K562 (cell line): ENCODE results near the gene ZNF236. TPM values are rescaled to one million over a fixed set of nuclear protein-coding genes. Genes with fewer than 3 reads are reported as not detected.

Experiments
- ATAC-seq: fragments of 200-7000 bp; cut with Tn5 transposase; 3 replicates; pipeline ENCODE4 v1.9.1; 2020; ENCODE audit warnings: moderate library complexity
- BruUV-seq: library from RNA; stranded (reverse); fragments of 400-500 nt; replicated peaks from 2 replicates; lab custom pipeline; 2021; lab: Mats Ljungman, UMichigan
- CTCF ChIA-PET: fragments of 300-600 bp; formaldehyde crosslinking; extraction: SDS; loops from one replicate; lab custom pipeline; 2021; ENCODE audit warnings: low intra/inter-chr PET ratio; lab: Yijun Ruan, JAX
- POLR2A ChIA-PET: fragments of 300-600, 350-650 bp; sonication (Branson Sonifier 250); formaldehyde crosslinking; extraction: SDS; loops from one replicate; lab custom pipeline; 2021; ENCODE audit warnings: antibody characterized with exemption, inconsistent platforms; lab: Yijun Ruan, JAX
- DNase-seq, 4 experiments: peaks; one replicate each; pipeline versions ENCODE4 v3.0.0 to v3.0.0-alpha.2; 2011 to 2018; ENCODE audit warnings: low spot score in 3 of 4, mixed read lengths in 3 of 4; ENCODE audit errors: extremely low read depth in 1 of 4
- FAIRE-seq: peaks from 2 replicates; lab custom pipeline; 2011; peaks lifted over from hg19 to GRCh38; lab: Jason Lieb, UNC
- H2AFZ ChIP-seq: 2 replicates; pipeline ENCODE4 v1.6.0; 2011; ENCODE audit warnings: low read depth, low read length, control low read depth, inconsistent platforms
- H3K27ac ChIP-seq: fragments of 200-600 bp; 3 replicates; pipeline ENCODE4 v1.8.0; 2011; ENCODE audit warnings: low read depth, mild to moderate bottlenecking, control low read depth, inconsistent platforms, low read length, moderate library complexity, mixed read lengths; ENCODE audit errors: extremely low read depth
- H3K27me3 ChIP-seq, 2 experiments: fragments of 300-600 bp in 1 of 2; 2 replicates in 1 of 2; 3 replicates in 1 of 2; pipeline versions ENCODE4 v1.6.0 to v1.8.0; 2011; ENCODE audit warnings: inconsistent platforms in 2 of 2, low read length in 2 of 2, mild to moderate bottlenecking in 1 of 2, mixed read lengths in 1 of 2, moderate library complexity in 1 of 2; ENCODE audit not compliant: control insufficient read depth in 2 of 2, insufficient read depth in 2 of 2
- H3K36me3 ChIP-seq: fragments of 300-600 bp; 3 replicates; pipeline ENCODE4 v1.8.0; 2011; ENCODE audit warnings: mild to moderate bottlenecking, low read length, inconsistent platforms; ENCODE audit not compliant: control insufficient read depth, insufficient read depth
- H3K4me1 ChIP-seq, 2 experiments: fragments of 200-600 bp in 1 of 2; replicated peaks in 1 of 2; 2 replicates in 1 of 2; 3 replicates in 1 of 2; pipeline versions ENCODE4 v1.5.1 to v1.8.0; 2011; ENCODE audit warnings: inconsistent platforms in 2 of 2, low read length in 2 of 2, mild to moderate bottlenecking in 1 of 2, mixed read lengths in 1 of 2, moderate library complexity in 1 of 2; ENCODE audit not compliant: control insufficient read depth in 2 of 2, insufficient read depth in 2 of 2
- H3K4me2 ChIP-seq: 2 replicates; pipeline ENCODE4 v1.6.1; 2011; ENCODE audit warnings: low read length, control low read depth, inconsistent platforms, mixed read lengths; ENCODE audit not compliant: insufficient read depth
- H3K4me3 ChIP-seq: fragments of 200-600 bp; sonication (generic), shearing (Covaris generic); 2 replicates; pipeline ENCODE4 v1.5.1; 2016; ENCODE audit warnings: control low read depth, inconsistent platforms
- H3K79me2 ChIP-seq: fragments of 200-600 bp; 3 replicates; pipeline ENCODE4 v1.8.0; 2011; ENCODE audit warnings: low read length, inconsistent platforms; ENCODE audit not compliant: control insufficient read depth, insufficient read depth
- H3K9ac ChIP-seq, 2 experiments: 2 replicates each; pipeline versions ENCODE4 v1.6.0 to v1.6.1; 2011; ENCODE audit warnings: low read depth in 2 of 2, low read length in 2 of 2, control low read depth in 1 of 2, inconsistent platforms in 1 of 2, mild to moderate bottlenecking in 1 of 2, mixed read lengths in 1 of 2; ENCODE audit not compliant: insufficient read depth in 1 of 2
- H3K9me1 ChIP-seq: one replicate; pipeline ENCODE4 v1.6.0; 2011; ENCODE audit warnings: inconsistent platforms, mild to moderate bottlenecking, low read length, moderate library complexity; ENCODE audit not compliant: control insufficient read depth, insufficient read depth
- H3K9me3 ChIP-seq: replicated peaks from 2 replicates; pipeline ENCODE4 v1.5.1; 2011; ENCODE audit warnings: low read depth, low read length, inconsistent platforms; ENCODE audit not compliant: control insufficient read depth, insufficient read depth
- H4K20me1 ChIP-seq: replicated peaks from 2 replicates; pipeline ENCODE4 v1.6.1; 2011; ENCODE audit warnings: low read length, inconsistent platforms, mixed read lengths; ENCODE audit not compliant: control insufficient read depth, insufficient read depth
- MYBL2 ChIP-seq, 2 experiments: fragments of 450-650 bp in 1 of 2; sonication (generic) in 1 of 2; formaldehyde crosslinking in 1 of 2; IDR thresholded peaks; 2 replicates each; pipeline versions ENCODE4 v1.6.1 to v1.8.1; 2017 to 2022; ENCODE audit warnings: borderline replicate concordance in 1 of 2, inconsistent platforms in 1 of 2, low read depth in 1 of 2, mild to moderate bottlenecking in 1 of 2, missing genetic modification reagents in 1 of 2, moderate library complexity in 1 of 2
- NRF1 ChIP-seq, 2 experiments: fragments of 450-650 bp; IDR thresholded peaks in 1 of 2; conservative IDR thresholded peaks in 1 of 2; 2 replicates each; pipeline ENCODE4 v1.6.1; 2014; ENCODE audit warnings: mild to moderate bottlenecking in 2 of 2
- RBM17 ChIP-seq: fragments of 200-400 bp; formaldehyde crosslinking; IDR thresholded peaks from 2 replicates; pipeline ENCODE4 v1.6.1; 2017; ENCODE audit warnings: low read depth, mild to moderate bottlenecking, low read length, borderline replicate concordance
- WGBS: fragments of 100-300 bp; shearing (Covaris generic); methylation state at CpG from one replicate; pipeline ENCODE4 v1.1.6; 2016; ENCODE audit warnings: low coverage, mixed read lengths; ENCODE audit not compliant: insufficient coverage; ENCODE audit errors: missing lambda C conversion rate; 5-methylcytosine and 5-hydroxymethylcytosine counted together
- in situ Hi-C: fragments of 300-500 bp; cut with MboI; formaldehyde crosslinking; loops from 4 replicates; pipeline ENCODE4 v1.15.0; 2018; ENCODE audit warnings: inconsistent platforms, mixed read lengths
- intact Hi-C: fragments of 100-400 bp; cut with micrococcal nuclease; formaldehyde crosslinking; loops from 2 replicates; pipeline ENCODE4 v1.14.2; 2022
- polyA plus RNA-seq, 8 experiments: library from polyadenylated mRNA; depleted of rRNA in 4 of 8; stranded (reverse) in 5 of 8; unstranded in 3 of 8; fragments of >200 nt; fragmentation: Nextera tagmentation in 2 of 8; fragmentation: Illumina TruSeq in 1 of 8; extraction: Ambion mirVana in 2 of 8; extraction: Trizol in 1 of 8; gene quantifications; 2 replicates each; pipeline versions ENCODE4 v1.2.1 to v1.2.3, GENCODE V29; 2011 to 2014; ENCODE audit warnings: inconsistent platforms in 1 of 8, missing spikeins in 1 of 8
- total RNA-seq, 7 experiments: library from RNA; depleted of rRNA in 6 of 7; stranded (reverse); fragments of >200 nt in 6 of 7; fragmentation: Illumina TruSeq in 2 of 7; extraction: Trizol in 2 of 7; gene quantifications; 2 replicates each; pipeline versions ENCODE4 v1.2.1 to v1.2.3, GENCODE V29; 2011 to 2021; ENCODE audit warnings: low replicate concordance in 1 of 7
- TF ChIP-seq, protein P1 (sequence below): fragments of 250-450 bp; sonication (Bioruptor Pico); IDR thresholded peaks from 2 replicates; pipeline ENCODE4 v1.8.0; 2022; ENCODE audit warnings: inconsistent platforms
- TF ChIP-seq, protein P2 (sequence below): fragments of 450-650 bp; IDR thresholded peaks from 2 replicates; pipeline ENCODE4 v1.6.1; 2016
- TF ChIP-seq, protein P3 (sequence below): sonication (generic); formaldehyde crosslinking; IDR thresholded peaks from 2 replicates; pipeline ENCODE4 v1.8.0; 2022; ENCODE audit warnings: mild to moderate bottlenecking, missing genetic modification reagents, borderline replicate concordance

Gene ZNF236
- total and polyA plus RNA-seq, 9 of the 15 experiments (the other 6 are each of a cell fraction or from before 2014, with no cell fraction given): 0.35 to 8.7 (median 3.4) TPM

DNA sequence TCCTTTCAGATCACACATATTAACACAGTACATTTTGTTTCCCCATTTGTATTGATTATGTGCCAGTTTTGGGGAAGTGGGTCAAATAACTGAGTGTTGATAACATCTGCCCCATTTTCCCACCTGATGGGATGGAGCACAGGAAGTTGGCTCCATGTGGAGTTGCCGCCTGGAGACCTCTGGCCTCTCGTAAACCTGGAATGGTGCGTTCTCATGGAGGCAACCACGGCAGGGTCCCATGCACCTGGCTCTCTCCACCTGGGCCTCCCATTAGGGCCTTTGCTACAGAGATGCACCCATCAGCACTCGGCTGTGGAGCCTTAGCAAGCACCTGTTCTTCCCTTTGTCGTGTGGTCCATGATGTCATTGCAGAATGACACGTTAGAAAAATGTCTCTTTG lies 179.6 kb downstream of the ZNF236 start:
- H3K4me3 ChIP-seq: no peak overlapping the region
- H3K27me3 ChIP-seq: peaks cover 2 to 46% of the 10 kb centered on the region in 2 experiments; a peak in 4 of 5 replicates
- no peak for FAIRE-seq

More for the DNA sequence above, 179.6 kb downstream of the ZNF236 start:
- 5% methylated on average over 6 of the region's 7 CpGs for WGBS
- BruUV-seq: no TSS peak
- TF ChIP-seq, protein P1, sequence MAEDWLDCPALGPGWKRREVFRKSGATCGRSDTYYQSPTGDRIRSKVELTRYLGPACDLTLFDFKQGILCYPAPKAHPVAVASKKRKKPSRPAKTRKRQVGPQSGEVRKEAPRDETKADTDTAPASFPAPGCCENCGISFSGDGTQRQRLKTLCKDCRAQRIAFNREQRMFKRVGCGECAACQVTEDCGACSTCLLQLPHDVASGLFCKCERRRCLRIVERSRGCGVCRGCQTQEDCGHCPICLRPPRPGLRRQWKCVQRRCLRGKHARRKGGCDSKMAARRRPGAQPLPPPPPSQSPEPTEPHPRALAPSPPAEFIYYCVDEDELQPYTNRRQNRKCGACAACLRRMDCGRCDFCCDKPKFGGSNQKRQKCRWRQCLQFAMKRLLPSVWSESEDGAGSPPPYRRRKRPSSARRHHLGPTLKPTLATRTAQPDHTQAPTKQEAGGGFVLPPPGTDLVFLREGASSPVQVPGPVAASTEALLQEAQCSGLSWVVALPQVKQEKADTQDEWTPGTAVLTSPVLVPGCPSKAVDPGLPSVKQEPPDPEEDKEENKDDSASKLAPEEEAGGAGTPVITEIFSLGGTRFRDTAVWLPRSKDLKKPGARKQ: no peak
- TF ChIP-seq NRF1 (conservative IDR thresholded peaks at IDR 0.05 in 1 of 2, IDR thresholded peaks at IDR 0.05 in 1 of 2): no peak
- no peak for TF ChIP-seq MYBL2 (IDR thresholded peaks at IDR 0.05; ENCODE audit: low read depth)
- TF ChIP-seq MYBL2 (CRISPR knock-in tag; IDR thresholded peaks at IDR 0.05; ENCODE audit: borderline replicate concordance): no peak
- TF ChIP-seq, protein P2, sequence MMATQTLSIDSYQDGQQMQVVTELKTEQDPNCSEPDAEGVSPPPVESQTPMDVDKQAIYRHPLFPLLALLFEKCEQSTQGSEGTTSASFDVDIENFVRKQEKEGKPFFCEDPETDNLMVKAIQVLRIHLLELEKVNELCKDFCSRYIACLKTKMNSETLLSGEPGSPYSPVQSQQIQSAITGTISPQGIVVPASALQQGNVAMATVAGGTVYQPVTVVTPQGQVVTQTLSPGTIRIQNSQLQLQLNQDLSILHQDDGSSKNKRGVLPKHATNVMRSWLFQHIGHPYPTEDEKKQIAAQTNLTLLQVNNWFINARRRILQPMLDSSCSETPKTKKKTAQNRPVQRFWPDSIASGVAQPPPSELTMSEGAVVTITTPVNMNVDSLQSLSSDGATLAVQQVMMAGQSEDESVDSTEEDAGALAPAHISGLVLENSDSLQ: no peak
- TF ChIP-seq, protein P3, sequence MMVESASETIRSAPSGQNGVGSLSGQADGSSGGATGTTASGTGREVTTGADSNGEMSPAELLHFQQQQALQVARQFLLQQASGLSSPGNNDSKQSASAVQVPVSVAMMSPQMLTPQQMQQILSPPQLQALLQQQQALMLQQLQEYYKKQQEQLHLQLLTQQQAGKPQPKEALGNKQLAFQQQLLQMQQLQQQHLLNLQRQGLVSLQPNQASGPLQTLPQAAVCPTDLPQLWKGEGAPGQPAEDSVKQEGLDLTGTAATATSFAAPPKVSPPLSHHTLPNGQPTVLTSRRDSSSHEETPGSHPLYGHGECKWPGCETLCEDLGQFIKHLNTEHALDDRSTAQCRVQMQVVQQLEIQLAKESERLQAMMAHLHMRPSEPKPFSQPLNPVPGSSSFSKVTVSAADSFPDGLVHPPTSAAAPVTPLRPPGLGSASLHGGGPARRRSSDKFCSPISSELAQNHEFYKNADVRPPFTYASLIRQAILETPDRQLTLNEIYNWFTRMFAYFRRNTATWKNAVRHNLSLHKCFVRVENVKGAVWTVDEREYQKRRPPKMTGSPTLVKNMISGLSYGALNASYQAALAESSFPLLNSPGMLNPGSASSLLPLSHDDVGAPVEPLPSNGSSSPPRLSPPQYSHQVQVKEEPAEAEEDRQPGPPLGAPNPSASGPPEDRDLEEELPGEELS (CRISPR knock-in tag): no peak
- no peak for TF ChIP-seq RBM17
- TF ChIP-seq, all 486 proteins: peak for 0
- H4K20me1 ChIP-seq: no peaks in the 10 kb centered on the region
- no peaks in the 10 kb centered on the region for H3K36me3 ChIP-seq
- ChIA-PET CTCF (no interaction called here), POLR2A (no interaction called here)
- no peak overlapping the region for H3K27ac ChIP-seq
- H3K4me2 ChIP-seq: no peak overlapping the region
- no peaks in the 10 kb centered on the region for H3K9me3 ChIP-seq
- H2AFZ ChIP-seq: no peak overlapping the region
- H3K79me2 ChIP-seq: no peaks in the 10 kb centered on the region
- no peak for ATAC-seq
- no peaks in the 10 kb centered on the region; a peak in 1 of 5 replicates for H3K4me1 ChIP-seq
- H3K9me1 ChIP-seq: no peaks in the 10 kb centered on the region
- in situ Hi-C loops: no loop called here
- intact Hi-C loops: loop anchor here (5.0 to 10.0 kb wide), 2 partner anchors 53 to 645 kb away; no protein-coding TSS in a partner anchor
- DNase-seq: no peak
- no peak overlapping the region for H3K9ac ChIP-seq
